WTC11 (cell line): ENCODE data around the gene C17orf50. TPM values are rescaled to one million over a fixed set of nuclear protein-coding genes. Genes with fewer than 3 reads are reported as not detected.

Experiments used
- ATAC-seq: fragments of 200-7000 bp; cut with Tn5 transposase; 2 replicates; pipeline ENCODE4 v1.10.0; 2021; ENCODE audit warnings: mild to moderate bottlenecking, moderate library complexity
- CTCF ChIA-PET: fragments of 300-600 bp; sonication (Branson Sonifier 250); formaldehyde crosslinking; loops from one replicate; lab custom pipeline; 2021; ENCODE audit warnings: antibody characterized with exemption; lab: Charles Lee
- POLR2A ChIA-PET: fragments of 350-600 bp; sonication (Branson Sonifier 250); formaldehyde crosslinking; loops from one replicate; lab custom pipeline; 2021; ENCODE audit warnings: antibody characterized with exemption; lab: Charles Lee
- DNase-seq: peaks from one replicate; pipeline ENCODE4 v3.0.0; 2021; ENCODE audit warnings: low spot score
- H3K27ac Mint-ChIP-seq: 2 replicates; pipeline ENCODE4 v1.8.0; 2021; ENCODE audit warnings: mixed read lengths
- H3K27me3 Mint-ChIP-seq: 2 replicates; pipeline ENCODE4 v1.8.0; 2021; ENCODE audit warnings: low read depth, mild to moderate bottlenecking, moderate library complexity, mixed read lengths
- H3K36me3 Mint-ChIP-seq: 2 replicates; pipeline ENCODE4 v1.8.0; 2021; ENCODE audit warnings: mixed read lengths
- H3K4me1 Mint-ChIP-seq: 2 replicates; pipeline ENCODE4 v1.8.0; 2022; ENCODE audit warnings: mixed read lengths
- H3K4me3 Mint-ChIP-seq: 2 replicates; pipeline ENCODE4 v1.8.0; 2021; ENCODE audit warnings: mild to moderate bottlenecking, moderate library complexity, mixed read lengths
- H3K9me3 Mint-ChIP-seq: 2 replicates; pipeline ENCODE4 v1.8.0; 2021; ENCODE audit warnings: mixed read lengths
- AR ChIP-seq: fragments of 250-450 bp; sonication (Bioruptor Pico); IDR thresholded peaks from 2 replicates; pipeline ENCODE4 v1.9.0; 2021; ENCODE audit warnings: mild to moderate bottlenecking
- ATF3 ChIP-seq: sonication (generic); formaldehyde crosslinking; conservative IDR thresholded peaks from 2 replicates; pipeline ENCODE4 v1.8.1; 2022; ENCODE audit warnings: mild to moderate bottlenecking, missing genetic modification reagents
- ATF6 ChIP-seq: sonication (generic); formaldehyde crosslinking; IDR thresholded peaks from 2 replicates; pipeline ENCODE4 v1.8.1; 2023; ENCODE audit warnings: mild to moderate bottlenecking, missing genetic modification reagents
- CREM ChIP-seq: sonication (generic); formaldehyde crosslinking; IDR thresholded peaks from 2 replicates; pipeline ENCODE4 v1.8.1; 2022; ENCODE audit warnings: mild to moderate bottlenecking, missing genetic modification reagents, moderate library complexity
- E2F1 ChIP-seq: sonication (generic); formaldehyde crosslinking; IDR thresholded peaks from 2 replicates; pipeline ENCODE4 v1.8.0; 2022; ENCODE audit warnings: mild to moderate bottlenecking, missing genetic modification reagents
- ESRRA ChIP-seq: sonication (generic); formaldehyde crosslinking; IDR thresholded peaks from 2 replicates; pipeline ENCODE4 v1.8.1; 2022; ENCODE audit warnings: mild to moderate bottlenecking, missing genetic modification reagents, borderline replicate concordance
- ETV6 ChIP-seq: sonication (generic); formaldehyde crosslinking; IDR thresholded peaks from 2 replicates; pipeline ENCODE4 v1.8.1; 2022; ENCODE audit warnings: mild to moderate bottlenecking, missing genetic modification reagents
- HMGA2 ChIP-seq: fragments of 250-450 bp; sonication (Bioruptor Pico); IDR thresholded peaks from 2 replicates; pipeline ENCODE4 v1.4.0; 2021; ENCODE audit warnings: mild to moderate bottlenecking, moderate library complexity
- IRF1 ChIP-seq: sonication (generic); formaldehyde crosslinking; IDR thresholded peaks from 2 replicates; pipeline ENCODE4 v1.8.0; 2023; ENCODE audit warnings: missing genetic modification reagents
- NFATC4 ChIP-seq: fragments of 250-450 bp; sonication (Bioruptor Pico); IDR thresholded peaks from 2 replicates; pipeline ENCODE4 v1.9.0; 2021; ENCODE audit warnings: mild to moderate bottlenecking
- NR2C2 ChIP-seq: sonication (generic); formaldehyde crosslinking; IDR thresholded peaks from 2 replicates; pipeline ENCODE4 v1.8.0; 2022; ENCODE audit warnings: mild to moderate bottlenecking, missing genetic modification reagents
- PRDM15 ChIP-seq: sonication (generic); formaldehyde crosslinking; IDR thresholded peaks from 2 replicates; pipeline ENCODE4 v1.8.0; 2022; ENCODE audit warnings: missing genetic modification reagents
- USF2 ChIP-seq: sonication (generic); formaldehyde crosslinking; IDR thresholded peaks from 2 replicates; pipeline ENCODE4 v1.8.1; 2023; ENCODE audit warnings: mild to moderate bottlenecking, missing genetic modification reagents, moderate library complexity
- ZBTB21 ChIP-seq: sonication (generic); formaldehyde crosslinking; IDR thresholded peaks from 2 replicates; pipeline ENCODE4 v1.8.1; 2023; ENCODE audit warnings: mild to moderate bottlenecking, missing genetic modification reagents, borderline replicate concordance
- ZBTB43 ChIP-seq: sonication (generic); formaldehyde crosslinking; IDR thresholded peaks from 2 replicates; pipeline ENCODE4 v1.8.1; 2023; ENCODE audit warnings: mild to moderate bottlenecking, missing genetic modification reagents
- ZNF121 ChIP-seq: sonication (generic); formaldehyde crosslinking; IDR thresholded peaks from 2 replicates; pipeline ENCODE4 v1.8.0; 2023; ENCODE audit warnings: missing genetic modification reagents
- ZNF281 ChIP-seq: sonication (generic); formaldehyde crosslinking; IDR thresholded peaks from 2 replicates; pipeline ENCODE4 v1.8.0; 2023; ENCODE audit warnings: mild to moderate bottlenecking, missing genetic modification reagents
- ZNF416 ChIP-seq: fragments of 250-450 bp; sonication (Bioruptor Pico); IDR thresholded peaks from 2 replicates; pipeline ENCODE4 v1.9.0; 2021; ENCODE audit warnings: mild to moderate bottlenecking, inconsistent platforms
- total RNA-seq: library from RNA; stranded (reverse); gene quantifications from 3 replicates; pipeline ENCODE4 v1.2.3, GENCODE V29; 2021

The C17orf50 gene
- total RNA-seq, 1 experiment from 2014 or later, result 0.35 TPM

GRCh38 chr17:35766489-35766877 lies 5.8 kb downstream of the C17orf50 start:
- Mint-ChIP-seq H3K9me3 (0 out of 2 replicates have a peak, but pooled peaks cover 3% of the 10 kb centered on the region), H3K4me3 (no peak overlapping the region)
- no peak for TF ChIP-seq AR (CRISPR knock-in tag)
- no peak for TF ChIP-seq ESRRA (CRISPR knock-in tag)
- TF ChIP-seq USF2 (CRISPR knock-in tag), result no peak
- no peak for TF ChIP-seq ZNF416 (CRISPR knock-in tag)
- no peak for TF ChIP-seq ZBTB43
- TF ChIP-seq ETV6 (CRISPR knock-in tag), result no peak
- no peak for TF ChIP-seq E2F1
- TF ChIP-seq ZBTB21 (CRISPR knock-in tag), result no peak
- no peak for TF ChIP-seq ATF6 (CRISPR knock-in tag)
- no peak for TF ChIP-seq ATF3
- TF ChIP-seq ZNF281 (CRISPR knock-in tag), result no peak
- no peak for TF ChIP-seq NR2C2 (CRISPR knock-in tag)
- TF ChIP-seq PRDM15, result no peak
- no peak for TF ChIP-seq ZNF121
- no peak for TF ChIP-seq IRF1 (CRISPR knock-in tag)
- no peak for TF ChIP-seq CREM
- no peak for TF ChIP-seq HMGA2 (CRISPR knock-in tag)
- TF ChIP-seq NFATC4, result no peak
- TF ChIP-seq, all 79 proteins: peak for 0
- POLR2A ChIA-PET, result no interaction called here
- no peaks in the 10 kb centered on the region for H3K36me3 Mint-ChIP-seq
- ATAC-seq (no peak), DNase-seq (no peak)
- peaks cover 6% of the 10 kb centered on the region for H3K27me3 Mint-ChIP-seq
- H3K27ac Mint-ChIP-seq, result no peak overlapping the region
- CTCF ChIA-PET, result interaction anchor here (0.8 to 4.6 kb wide), 7 partner anchors 11 to 43 kb away, joined by 3 to 161 read pairs (median 4); partner anchors contain the start of gene TAF15
- H3K4me1 Mint-ChIP-seq, result peaks cover 17% of the 10 kb centered on the region
